Loucy (cell line): ENCODE data around the gene RAD50.

Experiments used
- H2AFZ ChIP-seq: fragments of 200-600 bp; sonication (generic); 2 replicates; pipeline ENCODE4 v1.6.0; 2016; ENCODE audit warnings: antibody characterized with exemption, mild to moderate bottlenecking, low read length, moderate library complexity
- H3F3A ChIP-seq: fragments of 200-600 bp; 2 replicates; pipeline ENCODE4 v1.6.0; 2016; ENCODE audit warnings: antibody characterized with exemption, low read depth, mild to moderate bottlenecking
- H3K27me3 ChIP-seq: fragments of 200-600 bp; sonication (generic); 2 replicates; pipeline ENCODE4 v1.6.1; 2014; ENCODE audit warnings: low read length, mild to moderate bottlenecking; ENCODE audit not compliant: insufficient read depth, poor library complexity, severe bottlenecking
- H3K36me3 ChIP-seq: fragments of 200-600 bp; sonication (generic); 2 replicates; pipeline ENCODE4 v1.6.1; 2016; ENCODE audit warnings: low read length; ENCODE audit not compliant: insufficient read depth
- H3K4me1 ChIP-seq: fragments of 200-600 bp; sonication (generic); 2 replicates; pipeline ENCODE4 v1.5.1; 2014; ENCODE audit warnings: low read length, mild to moderate bottlenecking; ENCODE audit not compliant: insufficient read depth, poor library complexity, severe bottlenecking
- H3K4me2 ChIP-seq: fragments of 200-600 bp; sonication (generic); 2 replicates; pipeline ENCODE4 v1.6.0; 2014; ENCODE audit warnings: antibody characterized with exemption, low read length, low read depth, mild to moderate bottlenecking; ENCODE audit not compliant: poor library complexity, severe bottlenecking
- H3K4me3 ChIP-seq: fragments of 200-600 bp; sonication (generic); 2 replicates; pipeline ENCODE4 v1.5.1; 2014; ENCODE audit warnings: low read length, mild to moderate bottlenecking, mixed read lengths; ENCODE audit not compliant: poor library complexity, severe bottlenecking
- H3K79me2 ChIP-seq: fragments of 200-600 bp; sonication (generic); 2 replicates; pipeline ENCODE4 v1.6.1; 2014; ENCODE audit warnings: low read length; ENCODE audit not compliant: insufficient read depth
- H3K9ac ChIP-seq: fragments of 200-600 bp; sonication (generic); 2 replicates; pipeline ENCODE4 v1.6.0; 2014; ENCODE audit warnings: mild to moderate bottlenecking, low read depth, low read length, moderate library complexity; ENCODE audit not compliant: poor library complexity, severe bottlenecking
- H3K9me2 ChIP-seq: fragments of 200-600 bp; sonication (generic); replicated peaks from 2 replicates; pipeline ENCODE4 v1.6.1; 2016; ENCODE audit warnings: low read depth, low read length, mixed read lengths
- H3K9me3 ChIP-seq: fragments of 200-600 bp; sonication (generic); 2 replicates; pipeline ENCODE4 v1.6.1; 2014; ENCODE audit warnings: mild to moderate bottlenecking, antibody characterized with exemption, low read length, low read depth; ENCODE audit not compliant: insufficient read depth
- H4K20me1 ChIP-seq: fragments of 200-600 bp; sonication (generic); 2 replicates; pipeline ENCODE4 v1.6.0; 2014; ENCODE audit warnings: antibody characterized with exemption, low read length, mild to moderate bottlenecking; ENCODE audit not compliant: insufficient read depth, poor library complexity, severe bottlenecking
- CTCF ChIP-seq: fragments of 200-600 bp; sonication (generic); conservative IDR thresholded peaks from 2 replicates; pipeline ENCODE4 v1.5.1; 2014; ENCODE audit warnings: mild to moderate bottlenecking, antibody characterized with exemption, low read length
- EZH2phosphoT487 ChIP-seq: fragments of 200-600 bp; IDR thresholded peaks from 2 replicates; pipeline ENCODE4 v1.6.1; 2018; ENCODE audit warnings: antibody characterized with exemption, mild to moderate bottlenecking, moderate library complexity, borderline replicate concordance

Gene RAD50

GRCh38 chr5:132641841-132642240 is 85.1 kb downstream of the RAD50 start:
- no peak overlapping the region for H3K4me3 ChIP-seq
- peaks cover 38% of the 10 kb centered on the region for H3K4me1 ChIP-seq
- no peak overlapping the region for H3K9ac ChIP-seq
- TF ChIP-seq CTCF (no peak), EZH2phosphoT487 (no peak)
- no peaks in the 10 kb centered on the region for H3K27me3 ChIP-seq
- no peaks in the 10 kb centered on the region for H3K79me2 ChIP-seq
- peaks cover 7% of the 10 kb centered on the region; the same call in 1 of the 2 replicates for H3K36me3 ChIP-seq
- no peak overlapping the region for H2AFZ ChIP-seq
- H3F3A ChIP-seq: peaks cover 6% of the 10 kb centered on the region; the same call in 1 of the 2 replicates
- no peaks in the 10 kb centered on the region for H4K20me1 ChIP-seq
- H3K9me2 ChIP-seq: no peaks in the 10 kb centered on the region
- H3K4me2 ChIP-seq: no peak overlapping the region
- H3K9me3 ChIP-seq: no peaks in the 10 kb centered on the region

GRCh38 chr5:132644177-132644576 is 87.4 kb downstream of the RAD50 start:
- Histone ChIP-seq H2AFZ (no peak overlapping the region), H3K36me3 (no peaks in the 10 kb centered on the region)

GRCh38 chr5:132646583-132647266 is 89.9 kb downstream of the RAD50 start:
- Histone ChIP-seq H3K4me3 (no peak overlapping the region), H3K9ac (no peak overlapping the region), H4K20me1 (no peaks in the 10 kb centered on the region), H3K9me2 (no peaks in the 10 kb centered on the region), H3K79me2 (no peaks in the 10 kb centered on the region), H3K36me3 (no peaks in the 10 kb centered on the region), H3K9me3 (no peaks in the 10 kb centered on the region), H3F3A (no peaks in the 10 kb centered on the region), H3K27me3 (no peaks in the 10 kb centered on the region), H3K4me2 (no peak overlapping the region), H2AFZ (no peak overlapping the region), H3K4me1 (peaks cover 5% of the 10 kb centered on the region)
- TF ChIP-seq EZH2phosphoT487 (no peak), CTCF (no peak)

More at GRCh38 chr5:132644177-132644576, 87.4 kb downstream of the RAD50 start:
- Histone ChIP-seq H3K27me3 (no peaks in the 10 kb centered on the region), H3K79me2 (no peaks in the 10 kb centered on the region), H3K4me2 (no peak overlapping the region), H3F3A (peaks cover 6% of the 10 kb centered on the region; the same call in 1 of the 2 replicates), H3K9me3 (no peaks in the 10 kb centered on the region), H4K20me1 (no peaks in the 10 kb centered on the region), H3K4me3 (no peak overlapping the region), H3K4me1 (peaks cover 30% of the 10 kb centered on the region), H3K9ac (no peak overlapping the region), H3K9me2 (no peaks in the 10 kb centered on the region)
- no peak for TF ChIP-seq EZH2phosphoT487
- TF ChIP-seq CTCF: no peak
